AG09319 (cell line): ENCODE measurements around the gene VSNL1.

Experiments used
- DNase-seq: peaks from one replicate; pipeline ENCODE4 v3.0.0-alpha.2; 2010; ENCODE audit warnings: low read depth; ENCODE audit errors: extremely low read depth
- CTCF ChIP-seq: IDR thresholded peaks from 2 replicates; pipeline ENCODE4 v1.5.1; 2011; ENCODE audit warnings: low read depth, mild to moderate bottlenecking, inconsistent platforms, low read length, moderate library complexity

The VSNL1 gene

GRCh38 chr2:17536416-17536815 lies 4.1 kb upstream of the VSNL1 start:
- no peak for DNase-seq
- TF ChIP-seq CTCF, result no peak

GRCh38 chr2:17538022-17538843 lies 2.3 kb upstream of the VSNL1 start:
- no peak for TF ChIP-seq CTCF
- no peak for DNase-seq

GRCh38 chr2:17538844-17539554 lies 1.5 kb upstream of the VSNL1 start:
- TF ChIP-seq CTCF, result no peak
- no peak for DNase-seq

GRCh38 chr2:17539611-17540092 lies 844 bp upstream of the VSNL1 start:
- no peak for TF ChIP-seq CTCF
- DNase-seq, result no peak

- DNase-seq, result no peak
Measured at GRCh38 chr2:17540813-17541530, 476 bp downstream of the VSNL1 start.

GRCh38 chr2:17541531-17541950 lies 1.0 kb downstream of the VSNL1 start:
- DNase-seq, result no peak
- TF ChIP-seq CTCF, result no peak

More at GRCh38 chr2:17540813-17541530, 476 bp downstream of the VSNL1 start:
- TF ChIP-seq CTCF, result no peak
